ENCODE data around the gene TRIM63. TPM values are rescaled to one million over a fixed set of nuclear protein-coding genes. Genes with fewer than 3 reads are reported as not detected.

Gene TRIM63
- total RNA-seq, 1 donor from 2014 or later: 26.2 TPM

- no peak for DNase-seq (ENCODE audit: low read depth)
Measured at GRCh38 chr1:26058052-26058595, 9.3 kb downstream of the TRIM63 start.

- no peak for DNase-seq (ENCODE audit: low read depth)
Measured at GRCh38 chr1:26057189-26057588, 10.2 kb downstream of the TRIM63 start.

- DNase-seq (ENCODE audit: low read depth): no peak
Measured at GRCh38 chr1:26055041-26055440, 12.4 kb downstream of the TRIM63 start.

GRCh38 chr1:26053718-26054560 is 13.5 kb downstream of the TRIM63 start:
- DNase-seq (ENCODE audit: low read depth): no peak

- no peak for DNase-seq (ENCODE audit: low read depth)
Measured at GRCh38 chr1:26050248-26050640, 17.2 kb downstream of the TRIM63 start.

- DNase-seq (ENCODE audit: low read depth): no peak
Measured at GRCh38 chr1:26049531-26050247, 17.7 kb downstream of the TRIM63 start.

GRCh38 chr1:26047278-26047874 is 20.1 kb downstream of the TRIM63 start:
- DNase-seq (ENCODE audit: low read depth): no peak

- DNase-seq (ENCODE audit: low read depth): no peak
Measured at GRCh38 chr1:26046246-26047095, 21.0 kb downstream of the TRIM63 start.

- DNase-seq (ENCODE audit: low read depth): no peak
Measured at GRCh38 chr1:26045722-26046245, 21.6 kb downstream of the TRIM63 start, which contains the start of gene SLC30A2. Gene SLC30A2 (minus strand): TSS chr1:26046118. CDS start chr1:26045896, 222 bp downstream.

GRCh38 chr1:26044971-26045721 is 22.3 kb downstream of the TRIM63 start:
- no peak for DNase-seq (ENCODE audit: low read depth)

- DNase-seq (ENCODE audit: low read depth): no peak
Measured at GRCh38 chr1:26044414-26044813, 23.0 kb downstream of the TRIM63 start.

- DNase-seq (ENCODE audit: low read depth): no peak
Measured at GRCh38 chr1:26043765-26044164, 23.7 kb downstream of the TRIM63 start.

- DNase-seq (ENCODE audit: low read depth): no peak
Measured at GRCh38 chr1:26041978-26042377, 25.5 kb downstream of the TRIM63 start.

GRCh38 chr1:26041401-26041800 is 26.0 kb downstream of the TRIM63 start:
- no peak for DNase-seq (ENCODE audit: low read depth)

- DNase-seq (ENCODE audit: low read depth): no peak
Measured at GRCh38 chr1:26038904-26039303, 28.5 kb downstream of the TRIM63 start.

- DNase-seq (ENCODE audit: low read depth): no peak
Measured at GRCh38 chr1:26038477-26038876, 29.0 kb downstream of the TRIM63 start.

- DNase-seq (ENCODE audit: low read depth): no peak
Measured at GRCh38 chr1:26037904-26038303, 29.5 kb downstream of the TRIM63 start.

- no peak for DNase-seq (ENCODE audit: low read depth)
Measured at GRCh38 chr1:26036756-26037281, 30.6 kb downstream of the TRIM63 start.

- peak; percentile 90 for DNase-seq (ENCODE audit: low read depth)
Measured at GRCh38 chr1:26035959-26036755, 31.3 kb downstream of the TRIM63 start.

Data from myocyte (in vitro differentiated cells).